A204.1 (cell line): ENCODE data around the gene SOX10.

Experiments used
- FAIRE-seq: peaks from 2 replicates; lab custom pipeline; 2012; peaks lifted over from hg19 to GRCh38; lab: Jason Lieb, UNC

SOX10 gene

GRCh38 chr22:38016182-38017151 is 32.1 kb upstream of the SOX10 start:
- no peak for FAIRE-seq

GRCh38 chr22:38014083-38014482 is 29.7 kb upstream of the SOX10 start:
- no peak for FAIRE-seq

- no peak for FAIRE-seq
Measured at GRCh38 chr22:38012604-38013072, 28.3 kb upstream of the SOX10 start.

GRCh38 chr22:38009000-38009806 is 24.8 kb upstream of the SOX10 start:
- no peak for FAIRE-seq

GRCh38 chr22:38007330-38007902 is 23.1 kb upstream of the SOX10 start:
- FAIRE-seq, result no peak

GRCh38 chr22:38006906-38007305 is 22.6 kb upstream of the SOX10 start:
- FAIRE-seq, result no peak

GRCh38 chr22:38005943-38006342 is 21.6 kb upstream of the SOX10 start:
- no peak for FAIRE-seq

- FAIRE-seq, result no peak
Measured at GRCh38 chr22:37999640-38000272, 15.4 kb upstream of the SOX10 start.

GRCh38 chr22:37999236-37999635 is 14.9 kb upstream of the SOX10 start:
- FAIRE-seq, result no peak

GRCh38 chr22:37998543-37998942 is 14.2 kb upstream of the SOX10 start:
- no peak for FAIRE-seq

- no peak for FAIRE-seq
Measured at GRCh38 chr22:37996515-37997246, 12.3 kb upstream of the SOX10 start.

GRCh38 chr22:37996079-37996478 is 11.7 kb upstream of the SOX10 start:
- FAIRE-seq, result no peak

GRCh38 chr22:37995460-37995859 is 11.1 kb upstream of the SOX10 start:
- no peak for FAIRE-seq

GRCh38 chr22:37994982-37995381 is 10.6 kb upstream of the SOX10 start:
- no peak for FAIRE-seq

- FAIRE-seq, result no peak
Measured at GRCh38 chr22:37994049-37994448, 9.7 kb upstream of the SOX10 start.

- no peak for FAIRE-seq
Measured at GRCh38 chr22:37991731-37992442, 7.5 kb upstream of the SOX10 start.

GRCh38 chr22:37990862-37991261 is 6.5 kb upstream of the SOX10 start:
- no peak for FAIRE-seq

GRCh38 chr22:37990301-37990700 is 5.9 kb upstream of the SOX10 start:
- FAIRE-seq, result no peak

- FAIRE-seq, result no peak
Measured at GRCh38 chr22:37989146-37990045, 5.0 kb upstream of the SOX10 start.

GRCh38 chr22:37986371-37986770 is 2.0 kb upstream of the SOX10 start:
- FAIRE-seq, result no peak
